NT2/D1 (cell line): ENCODE results near the gene SHFL.

ENCODE experiments used
- YY1 ChIP-seq: IDR thresholded peaks from 2 replicates; pipeline ENCODE4 v1.6.1; 2011; ENCODE audit not compliant: insufficient read length, insufficient read depth
- ZNF274 ChIP-seq: IDR thresholded peaks from 2 replicates; pipeline ENCODE4 v1.6.1; 2011; ENCODE audit warnings: mild to moderate bottlenecking, low read depth, low read length

- TF ChIP-seq YY1, result no peak
- no peak for TF ChIP-seq ZNF274
Observed at GRCh38 chr19:10092648-10093294, 6.7 kb downstream of the SHFL start.
